DND-41 (cell line): Measurements from ENCODE around the gene SPEF2.

Experiments
- CTCF ChIP-seq: IDR thresholded peaks from 2 replicates; pipeline ENCODE4 v1.5.1; 2012; ENCODE audit warnings: borderline replicate concordance, low read length, moderate library complexity, mild to moderate bottlenecking; ENCODE audit not compliant: poor library complexity, severe bottlenecking; ENCODE audit errors: extremely low read depth
- EZH2 ChIP-seq: IDR thresholded peaks from 3 replicates; pipeline ENCODE4 v1.6.1; 2012; ENCODE audit warnings: borderline replicate concordance, low read depth, mild to moderate bottlenecking, moderate library complexity, low read length, inconsistent platforms; ENCODE audit not compliant: severe bottlenecking

GRCh38 chr5:35822511-35822910 lies 204.8 kb downstream of the SPEF2 start:
- no peak for TF ChIP-seq CTCF
- TF ChIP-seq EZH2 = no peak
